Aorta (tissue), 5 donors: Measurements from ENCODE around the gene APRT. TPM values are rescaled to one million over a fixed set of nuclear protein-coding genes. Genes with fewer than 3 reads are reported as not detected.

Experiments used
- ATAC-seq: fragments of 200-7000 bp; cut with Tn5 transposase; one replicate; pipeline ENCODE4 v1.9.1; 2022; ENCODE audit warnings: moderate library complexity; ENCODE audit not compliant: low FRiP score
- DNase-seq, 2 donors: peaks; one replicate each; pipeline ENCODE4 v3.0.0-alpha.2; 2020
- H3K27ac ChIP-seq, 2 donors: one replicate each; pipeline ENCODE4 v1.5.1; 2013; ENCODE audit warnings: low read length in 2 of 2, mild to moderate bottlenecking in 2 of 2, moderate library complexity in 2 of 2, control low read depth in 1 of 2, inconsistent platforms in 1 of 2, low read depth in 1 of 2
- H3K27me3 ChIP-seq, 2 donors: one replicate each; pipeline ENCODE4 v1.6.1; 2013; ENCODE audit warnings: control low read depth in 1 of 2, low read length in 1 of 2, mild to moderate bottlenecking in 1 of 2, moderate library complexity in 1 of 2; ENCODE audit not compliant: insufficient read depth in 2 of 2, control insufficient read depth in 1 of 2
- H3K36me3 ChIP-seq, 2 donors: one replicate each; pipeline ENCODE4 v1.6.1; 2013; ENCODE audit warnings: control low read depth in 1 of 2, low read length in 1 of 2, mild to moderate bottlenecking in 1 of 2; ENCODE audit not compliant: insufficient read depth in 2 of 2, control insufficient read depth in 1 of 2
- H3K4me1 ChIP-seq, 2 donors: one replicate each; pipeline ENCODE4 v1.6.1; 2013; ENCODE audit warnings: low read length in 2 of 2, control low read depth in 1 of 2, mild to moderate bottlenecking in 1 of 2, moderate library complexity in 1 of 2; ENCODE audit not compliant: insufficient read depth in 2 of 2, control insufficient read depth in 1 of 2
- H3K4me3 ChIP-seq, 2 donors: one replicate each; pipeline ENCODE4 v1.5.1; 2013; ENCODE audit warnings: low read length in 2 of 2, control low read depth in 1 of 2, mild to moderate bottlenecking in 1 of 2
- H3K9me3 ChIP-seq: one replicate; pipeline ENCODE4 v1.6.1; 2013; ENCODE audit warnings: mild to moderate bottlenecking, low read length; ENCODE audit not compliant: control insufficient read depth
- WGBS, 2 donors: extraction: QIAGEN DNeasy Blood & Tissue Kit; methylation state at CpG; one replicate each; pipeline ENCODE4 v1.1.7; 2013; 5-methylcytosine and 5-hydroxymethylcytosine counted together
- intact Hi-C, 2 donors: fragments of 100-400 bp; cut with DNase I; formaldehyde crosslinking; loops; one replicate each; pipeline versions ENCODE4 v1.14.2 to v1.15.0; 2022
- polyA plus RNA-seq, 2 donors: library from polyadenylated mRNA; stranded (reverse); fragments of 200-250 nt; gene quantifications; one replicate each; pipeline ENCODE4 v1.2.3, GENCODE V29; 2013
- total RNA-seq, 2 donors: library from RNA; stranded (reverse); fragmentation: NEBNext Ultra II Directional; extraction: Animal tissue kit (Norgen Biotek cat#: 25700); gene quantifications; one replicate each; pipeline ENCODE4 v1.2.1, GENCODE V29; 2021
- donor health status: healthy with polysubstance abuse.
- donor health status: Bipolar disorder and iron deficiency.
- donor health status: DM: no; HTN: no; CAD: no.
- donor health status: DM: no; HTN: no; CAD: no.
- donor health status: DM: yes; HTN: yes; CAD: no.

The APRT gene
- total and polyA plus RNA-seq, 4 donors = 60.2 to 116 (median 74.9) TPM

DNA sequence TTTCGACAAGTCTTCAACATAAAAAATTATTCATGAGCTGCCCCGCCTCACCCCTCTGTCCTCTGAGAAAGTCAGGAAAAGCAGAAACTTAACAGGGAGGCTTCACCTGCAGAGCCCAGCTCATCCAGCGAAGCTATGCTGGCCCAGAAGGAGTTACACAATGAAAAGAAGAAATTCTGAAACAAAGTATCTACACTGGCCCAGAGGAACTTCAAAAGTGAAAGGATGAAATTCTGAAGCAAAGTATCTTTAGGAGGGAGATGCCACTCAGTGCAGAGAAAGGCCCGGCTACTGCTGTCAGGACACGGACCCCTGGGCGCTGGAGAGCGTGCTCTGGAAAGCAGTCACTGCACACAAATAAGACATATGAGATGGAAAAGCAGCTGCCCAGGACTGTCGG is 43.4 kb upstream of the APRT start:
- ATAC-seq = no peak
- no peaks in the 10 kb centered on the region for H3K4me1 ChIP-seq
- no peak overlapping the region for H3K4me3 ChIP-seq
- intact Hi-C loops = loop anchor here (5.0 kb wide), 2 partner anchors 43 to 118 kb away; partner anchors contain the start of gene APRT (in 1 of the 2)
- H3K9me3 ChIP-seq = no peaks in the 10 kb centered on the region
- no peak overlapping the region for H3K27ac ChIP-seq
- WGBS, 2 donors = 85 to 90% methylated on average over 8 of the region's 8 CpGs
- DNase-seq = no peak
- no peaks in the 10 kb centered on the region for H3K27me3 ChIP-seq
- H3K36me3 ChIP-seq = no peaks in the 10 kb centered on the region

GRCh38 chr16:88854306-88855111 is 42.8 kb upstream of the APRT start:
- H3K27ac ChIP-seq = no peak overlapping the region
- intact Hi-C loops = loop anchor here (5.0 kb wide), 2 partner anchors 42 to 117 kb away; partner anchors contain the start of gene APRT (in 1 of the 2)
- no peak overlapping the region for H3K4me3 ChIP-seq
- H3K4me1 ChIP-seq = no peaks in the 10 kb centered on the region
- no peaks in the 10 kb centered on the region for H3K36me3 ChIP-seq
- no peaks in the 10 kb centered on the region for H3K27me3 ChIP-seq
- WGBS, 2 donors = 71 to 75% methylated on average over 20 of the region's 20 CpGs
- no peak for ATAC-seq
- H3K9me3 ChIP-seq = no peaks in the 10 kb centered on the region
- DNase-seq = peak in 1 of 2 donors; percentile 68

- no peak overlapping the region for H3K4me3 ChIP-seq
- intact Hi-C loops = no loop called here
- H3K27ac ChIP-seq = no peak overlapping the region
- no peaks in the 10 kb centered on the region for H3K36me3 ChIP-seq
- DNase-seq (no peak), ATAC-seq (no peak)
- 82 to 83% methylated on average over 17 of the region's 17 CpGs for WGBS, 2 donors
- H3K9me3 ChIP-seq = no peaks in the 10 kb centered on the region
- no peaks in the 10 kb centered on the region for H3K27me3 ChIP-seq
- H3K4me1 ChIP-seq = no peaks in the 10 kb centered on the region
These were observed 41.7 kb upstream of the APRT start for GRCh38 chr16:88853325-88853941.

GRCh38 chr16:88851616-88852015 is 39.9 kb upstream of the APRT start:
- H3K9me3 ChIP-seq = no peaks in the 10 kb centered on the region
- no peak for ATAC-seq
- no peaks in the 10 kb centered on the region for H3K27me3 ChIP-seq
- no peak for DNase-seq
- no peak overlapping the region for H3K27ac ChIP-seq
- intact Hi-C loops = no loop called here
- no peaks in the 10 kb centered on the region for H3K4me1 ChIP-seq
- WGBS, 2 donors = 94 to 96% methylated on average over 19 of the region's 19 CpGs
- no peak overlapping the region for H3K4me3 ChIP-seq
- H3K36me3 ChIP-seq = no peaks in the 10 kb centered on the region

DNA sequence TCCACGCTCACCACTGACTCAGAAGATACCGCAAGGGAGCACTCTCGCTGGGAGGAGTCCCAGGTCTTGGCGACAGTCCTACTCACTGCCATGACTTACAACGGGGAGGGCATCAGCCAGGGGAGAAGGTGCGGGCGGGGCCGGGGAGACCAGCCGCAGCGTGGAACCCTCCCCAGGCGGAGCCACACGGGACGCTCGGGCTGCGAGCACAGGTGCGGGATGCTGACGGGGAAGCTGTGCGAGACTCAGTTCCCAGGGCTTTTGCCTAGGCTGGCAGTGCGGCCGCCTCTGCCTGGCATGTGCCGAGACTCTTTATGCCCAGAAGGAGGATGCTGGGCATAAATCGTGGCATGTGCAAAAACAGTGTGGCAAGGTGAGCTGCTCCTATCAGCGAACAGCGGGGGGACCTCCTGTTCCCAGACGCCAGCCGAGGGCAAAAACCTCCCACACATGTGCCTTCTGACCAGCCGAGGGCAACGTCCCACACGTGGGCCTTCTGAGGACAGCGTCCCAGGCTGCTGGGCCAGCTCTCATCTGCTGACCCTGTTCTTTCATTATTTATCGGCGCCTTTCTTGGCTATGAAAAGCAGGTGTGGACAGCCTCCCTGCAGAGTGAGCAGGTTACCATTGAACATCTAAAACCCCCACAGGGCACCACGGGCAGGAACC is 38.9 kb upstream of the APRT start:
- H3K9me3 ChIP-seq = no peaks in the 10 kb centered on the region
- intact Hi-C loops = no loop called here
- H3K27ac ChIP-seq = no peak overlapping the region
- no peak for DNase-seq
- H3K4me1 ChIP-seq = no peaks in the 10 kb centered on the region
- no peaks in the 10 kb centered on the region for H3K27me3 ChIP-seq
- 95 to 97% methylated on average over 33 of the region's 33 CpGs for WGBS, 2 donors
- H3K36me3 ChIP-seq = no peaks in the 10 kb centered on the region
- no peak overlapping the region for H3K4me3 ChIP-seq
- no peak for ATAC-seq

GRCh38 chr16:88848557-88848956 is 36.8 kb upstream of the APRT start:
- no peak for ATAC-seq
- Histone ChIP-seq H3K9me3 (no peaks in the 10 kb centered on the region), H3K36me3 (no peaks in the 10 kb centered on the region), H3K4me1 (no peaks in the 10 kb centered on the region), H3K27ac (no peak overlapping the region), H3K4me3 (no peak overlapping the region), H3K27me3 (no peaks in the 10 kb centered on the region)
- WGBS, 2 donors = 88 to 89% methylated on average over 17 to 21 of the region's 21 CpGs
- intact Hi-C loops = no loop called here
- DNase-seq = no peak

DNA sequence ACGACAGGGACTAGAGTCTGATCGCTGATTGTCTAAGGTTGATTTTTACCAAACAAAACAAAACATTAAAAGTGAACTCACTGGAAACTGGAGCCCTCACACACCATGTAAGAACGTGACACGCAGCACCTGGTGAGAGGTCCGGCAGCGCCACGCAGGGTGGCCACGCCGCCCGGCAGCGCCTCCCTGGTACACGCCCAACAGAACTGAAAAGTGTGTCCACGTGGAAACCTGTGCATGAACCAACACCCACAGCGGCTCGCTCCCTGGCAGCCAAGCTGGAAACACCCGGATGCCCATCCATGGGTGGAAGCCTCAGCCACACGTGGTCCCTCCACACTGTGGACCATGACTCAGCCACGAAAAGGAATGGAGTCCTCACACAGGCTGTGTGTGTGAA is 35.9 kb upstream of the APRT start:
- no peak overlapping the region for H3K27ac ChIP-seq
- intact Hi-C loops = no loop called here
- no peaks in the 10 kb centered on the region for H3K4me1 ChIP-seq
- no peaks in the 10 kb centered on the region for H3K27me3 ChIP-seq
- no peak for DNase-seq
- H3K4me3 ChIP-seq = no peak overlapping the region
- WGBS, 2 donors = 94 to 95% methylated on average over 18 of the region's 18 CpGs
- ATAC-seq = no peak
- H3K36me3 ChIP-seq = no peaks in the 10 kb centered on the region
- no peaks in the 10 kb centered on the region for H3K9me3 ChIP-seq

DNA sequence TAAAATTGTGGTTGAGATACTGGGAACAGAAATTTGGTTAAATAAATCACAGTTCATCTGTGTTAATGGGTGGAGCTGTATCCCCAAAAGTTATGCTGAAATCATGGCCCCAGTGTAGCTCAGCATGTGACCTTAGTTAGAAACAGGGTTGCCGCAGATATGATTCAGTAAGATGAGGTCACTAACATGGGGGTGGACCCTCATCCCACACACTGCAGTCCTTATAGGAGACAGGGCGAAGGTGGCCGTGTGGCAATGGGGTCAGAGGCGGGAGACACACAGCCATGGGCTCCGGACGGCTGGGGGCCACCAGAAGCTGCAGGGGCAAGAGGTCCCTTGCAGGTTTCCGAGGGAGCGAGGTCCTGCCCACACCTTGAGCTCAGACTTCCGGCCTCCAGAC is 34.4 kb upstream of the APRT start:
- intact Hi-C loops = no loop called here
- H3K4me1 ChIP-seq = no peaks in the 10 kb centered on the region
- WGBS, 2 donors = 96 to 98% methylated on average over 9 of the region's 9 CpGs
- H3K27me3 ChIP-seq = no peaks in the 10 kb centered on the region
- no peak for DNase-seq
- H3K27ac ChIP-seq = no peak overlapping the region
- no peak overlapping the region for H3K4me3 ChIP-seq
- H3K9me3 ChIP-seq = no peaks in the 10 kb centered on the region
- no peak for ATAC-seq
- no peaks in the 10 kb centered on the region for H3K36me3 ChIP-seq
